Measurements from ENCODE around the gene SDHA. TPM values are rescaled to one million over a fixed set of nuclear protein-coding genes. Genes with fewer than 3 reads are reported as not detected.
"Not testable (repeated sequence)": the region's sequence is repeated elsewhere in the genome, so short reads cannot be mapped to it uniquely, and the experiment has no call there.

Gene SDHA
- total RNA-seq, 1 experiment from 2014 or later: 140 TPM

DNA sequence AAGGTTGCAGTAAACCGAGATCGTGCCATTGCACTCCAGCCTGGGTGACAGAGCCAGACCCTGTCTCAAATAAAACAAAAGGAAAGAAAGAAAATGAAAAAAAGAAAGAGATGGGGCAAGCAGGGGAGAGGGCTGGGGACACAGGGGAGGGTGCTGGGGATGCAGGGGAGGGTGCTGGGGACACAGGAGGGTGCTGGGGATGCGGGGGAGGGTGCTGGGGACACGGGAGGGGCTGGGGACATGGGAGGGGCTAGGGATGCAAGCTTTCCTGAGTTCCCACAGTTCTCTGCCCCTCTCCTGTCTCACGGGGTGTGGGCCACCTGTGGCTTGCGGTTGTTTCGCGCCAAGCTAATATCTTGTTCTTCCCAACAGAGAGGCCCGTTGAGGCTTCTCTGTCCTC lies 60.5 kb downstream of the SDHA start:
- BruUV-seq (replicated peaks): no TSS peak
- no peak for TF ChIP-seq CTCF (IDR thresholded peaks at IDR 0.05; ENCODE audit: insufficient read depth in 1 of 2, low read depth in 1 of 2, low read length in 1 of 2, severe bottlenecking in 1 of 2, unreplicated experiment in 1 of 2)
- intact Hi-C loops (cut with micrococcal nuclease; ENCODE audit: unreplicated experiment): no loop called here
- ChIA-PET CTCF (no interaction called here), POLR2A (no interaction called here)
- Mint-ChIP-seq H3K9me3 (ENCODE audit: unreplicated experiment) (peaks cover 32% of the 10 kb centered on the region), H3K4me3 (ENCODE audit: unreplicated experiment) (no peak overlapping the region), H3K27ac (ENCODE audit: unreplicated experiment) (no peak overlapping the region), H3K36me3 (ENCODE audit: insufficient read depth, unreplicated experiment) (peaks cover 72% of the 10 kb centered on the region), H3K4me1 (ENCODE audit: low read depth, unreplicated experiment) (peaks cover 7% of the 10 kb centered on the region), H3K27me3 (ENCODE audit: insufficient read depth, unreplicated experiment) (no peaks in the 10 kb centered on the region)
- Histone ChIP-seq H3K36me3 (ENCODE audit: control insufficient read depth, insufficient read depth, low read length) (peaks cover 5% of the 10 kb centered on the region; the same call in 1 of the 2 replicates), H3K4me1 (no peaks in the 10 kb centered on the region), H3K27me3 (replicated peaks; ENCODE audit: control insufficient read depth, insufficient read depth, low read length) (no peaks in the 10 kb centered on the region), H3K9me3 (no peaks in the 10 kb centered on the region), H3K4me3 (ENCODE audit: low read depth, low read length) (no peak overlapping the region)
- DNase-seq: no peak

GRCh38 chr5:279051-279665 lies 61.0 kb downstream of the SDHA start:
- H3K9me3 ChIP-seq; H3K4me1 Mint-ChIP-seq (ENCODE audit: low read depth, unreplicated experiment); H3K36me3 ChIP-seq (ENCODE audit: control insufficient read depth, insufficient read depth, low read length); H3K4me3 ChIP-seq (ENCODE audit: low read depth, low read length); intact Hi-C loops (cut with micrococcal nuclease; ENCODE audit: unreplicated experiment); H3K27ac Mint-ChIP-seq (ENCODE audit: unreplicated experiment); CTCF ChIA-PET; H3K27me3 Mint-ChIP-seq (ENCODE audit: insufficient read depth, unreplicated experiment); H3K27me3 ChIP-seq (replicated peaks; ENCODE audit: control insufficient read depth, insufficient read depth, low read length); H3K4me3 Mint-ChIP-seq (ENCODE audit: unreplicated experiment); POLR2A ChIA-PET; BruUV-seq (replicated peaks); H3K4me1 ChIP-seq; DNase-seq: not testable (repeated sequence)
- Mint-ChIP-seq H3K9me3 (ENCODE audit: unreplicated experiment) (peaks cover 32% of the 10 kb centered on the region), H3K36me3 (ENCODE audit: insufficient read depth, unreplicated experiment) (peaks cover 72% of the 10 kb centered on the region)

DNA sequence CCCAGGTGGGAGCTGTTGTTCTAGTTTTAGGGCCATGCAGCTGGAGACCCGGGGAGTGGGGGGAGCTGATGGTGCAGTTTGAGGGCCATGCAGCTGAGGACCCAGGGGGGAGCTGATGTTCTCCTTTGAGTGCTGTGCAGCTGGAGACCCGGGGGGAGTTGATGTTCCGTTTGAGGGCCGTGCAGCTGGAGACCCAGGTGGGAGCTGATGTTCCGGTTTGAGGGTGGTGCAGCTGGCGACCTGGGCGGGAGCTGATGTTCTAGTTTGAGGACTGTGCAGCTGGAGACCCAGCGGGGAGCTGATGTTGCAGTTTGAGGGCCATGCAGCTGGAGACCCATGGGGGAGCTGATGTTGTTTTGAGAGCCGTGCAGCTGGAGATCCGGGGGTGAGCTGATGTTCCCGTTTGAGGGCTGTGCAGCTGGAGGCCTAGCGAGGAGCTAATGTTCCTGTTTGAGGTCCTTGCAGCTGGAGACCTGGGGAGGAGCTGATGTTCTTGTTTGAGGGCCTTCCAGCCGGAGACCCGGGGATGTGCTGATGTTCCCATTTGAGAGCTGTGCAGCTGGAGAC lies 68.0 kb downstream of the SDHA start:
- no peaks in the 10 kb centered on the region for H3K27me3 ChIP-seq (replicated peaks; ENCODE audit: control insufficient read depth, insufficient read depth, low read length)
- H3K4me1 ChIP-seq: no peaks in the 10 kb centered on the region
- ChIA-PET CTCF (no interaction called here), POLR2A (no interaction called here)
- intact Hi-C loops (cut with micrococcal nuclease; ENCODE audit: unreplicated experiment): no loop called here
- Mint-ChIP-seq H3K36me3 (ENCODE audit: insufficient read depth, unreplicated experiment) (peaks cover 63% of the 10 kb centered on the region), H3K4me1 (ENCODE audit: low read depth, unreplicated experiment) (peaks cover 5% of the 10 kb centered on the region), H3K4me3 (ENCODE audit: unreplicated experiment) (no peak overlapping the region), H3K27ac (ENCODE audit: unreplicated experiment) (no peak overlapping the region), H3K9me3 (ENCODE audit: unreplicated experiment) (peaks cover 24% of the 10 kb centered on the region), H3K27me3 (ENCODE audit: insufficient read depth, unreplicated experiment) (no peaks in the 10 kb centered on the region)
- peaks cover 3% of the 10 kb centered on the region; the same call in 1 of the 2 replicates for H3K36me3 ChIP-seq (ENCODE audit: control insufficient read depth, insufficient read depth, low read length)
- no peaks in the 10 kb centered on the region for H3K9me3 ChIP-seq
- BruUV-seq (replicated peaks): no TSS peak
- no peak for DNase-seq
- H3K4me3 ChIP-seq (ENCODE audit: low read depth, low read length): no peak overlapping the region
- no peak for TF ChIP-seq CTCF (IDR thresholded peaks at IDR 0.05; ENCODE audit: insufficient read depth in 1 of 2, low read depth in 1 of 2, low read length in 1 of 2, severe bottlenecking in 1 of 2, unreplicated experiment in 1 of 2)

GRCh38 chr5:290200-290599 lies 72.1 kb downstream of the SDHA start:
- H3K36me3 ChIP-seq (ENCODE audit: control insufficient read depth, insufficient read depth, low read length); H3K27me3 ChIP-seq (replicated peaks; ENCODE audit: control insufficient read depth, insufficient read depth, low read length); CTCF ChIA-PET; intact Hi-C loops (cut with micrococcal nuclease; ENCODE audit: unreplicated experiment); H3K4me1 ChIP-seq; H3K27me3 Mint-ChIP-seq (ENCODE audit: insufficient read depth, unreplicated experiment); H3K27ac Mint-ChIP-seq (ENCODE audit: unreplicated experiment); POLR2A ChIA-PET; H3K4me1 Mint-ChIP-seq (ENCODE audit: low read depth, unreplicated experiment); DNase-seq; BruUV-seq (replicated peaks); H3K9me3 Mint-ChIP-seq (ENCODE audit: unreplicated experiment); H3K9me3 ChIP-seq; H3K4me3 Mint-ChIP-seq (ENCODE audit: unreplicated experiment); H3K4me3 ChIP-seq (ENCODE audit: low read depth, low read length): not testable (repeated sequence)
- H3K36me3 Mint-ChIP-seq (ENCODE audit: insufficient read depth, unreplicated experiment): peaks cover 41% of the 10 kb centered on the region

DNA sequence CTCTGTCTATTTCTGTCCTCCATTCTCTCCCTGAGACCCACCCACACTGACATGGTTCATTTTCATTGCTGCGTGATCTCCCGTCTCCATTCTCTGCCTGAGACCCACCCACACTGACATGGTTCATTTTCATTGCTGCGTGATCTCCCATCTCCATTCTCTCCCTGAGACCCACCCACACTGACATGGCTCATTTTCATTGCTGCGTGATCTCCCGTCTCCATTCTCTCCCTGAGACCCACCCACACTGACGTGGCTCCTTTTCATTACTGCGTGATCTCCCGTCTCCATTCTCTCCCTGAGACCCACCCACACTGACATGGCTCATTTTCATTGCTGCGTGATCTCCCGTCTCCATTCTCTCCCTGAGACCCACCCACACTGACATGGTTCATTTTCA lies 73.2 kb downstream of the SDHA start:
- H3K4me1 ChIP-seq; CTCF ChIA-PET; H3K9me3 ChIP-seq; intact Hi-C loops (cut with micrococcal nuclease; ENCODE audit: unreplicated experiment); H3K9me3 Mint-ChIP-seq (ENCODE audit: unreplicated experiment); H3K27me3 ChIP-seq (replicated peaks; ENCODE audit: control insufficient read depth, insufficient read depth, low read length); H3K4me3 ChIP-seq (ENCODE audit: low read depth, low read length); H3K4me3 Mint-ChIP-seq (ENCODE audit: unreplicated experiment); BruUV-seq (replicated peaks); POLR2A ChIA-PET; H3K4me1 Mint-ChIP-seq (ENCODE audit: low read depth, unreplicated experiment); H3K27me3 Mint-ChIP-seq (ENCODE audit: insufficient read depth, unreplicated experiment); H3K27ac Mint-ChIP-seq (ENCODE audit: unreplicated experiment); H3K36me3 ChIP-seq (ENCODE audit: control insufficient read depth, insufficient read depth, low read length); DNase-seq: not testable (repeated sequence)
- H3K36me3 Mint-ChIP-seq (ENCODE audit: insufficient read depth, unreplicated experiment): peaks cover 33% of the 10 kb centered on the region

DNA sequence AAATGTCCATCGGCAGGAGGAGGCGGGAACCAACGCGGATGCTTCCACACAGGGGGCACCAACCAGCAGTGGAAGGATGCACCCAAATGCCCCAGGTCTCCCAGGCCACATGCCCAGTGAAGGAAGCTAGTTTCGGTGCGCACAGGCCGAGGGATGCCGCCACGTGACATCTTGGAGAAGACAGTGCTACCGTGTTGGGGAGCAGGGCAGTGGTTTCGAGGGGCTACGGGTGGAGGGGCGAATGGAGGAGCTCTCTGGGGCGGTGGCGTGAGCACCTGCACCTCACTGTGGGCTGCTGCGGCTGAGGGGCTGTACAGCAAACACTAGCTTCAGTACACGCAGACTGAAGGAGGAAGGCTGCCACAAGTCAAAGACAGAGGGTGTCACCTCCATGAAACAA lies 76.7 kb downstream of the SDHA start:
- intact Hi-C loops (cut with micrococcal nuclease; ENCODE audit: unreplicated experiment); H3K9me3 Mint-ChIP-seq (ENCODE audit: unreplicated experiment); CTCF ChIA-PET; H3K27me3 Mint-ChIP-seq (ENCODE audit: insufficient read depth, unreplicated experiment); BruUV-seq (replicated peaks); H3K4me3 Mint-ChIP-seq (ENCODE audit: unreplicated experiment); POLR2A ChIA-PET; H3K4me1 Mint-ChIP-seq (ENCODE audit: low read depth, unreplicated experiment); H3K9me3 ChIP-seq; DNase-seq; H3K4me3 ChIP-seq (ENCODE audit: low read depth, low read length); H3K27me3 ChIP-seq (replicated peaks; ENCODE audit: control insufficient read depth, insufficient read depth, low read length); H3K27ac Mint-ChIP-seq (ENCODE audit: unreplicated experiment); H3K36me3 ChIP-seq (ENCODE audit: control insufficient read depth, insufficient read depth, low read length); H3K4me1 ChIP-seq: not testable (repeated sequence)
- peaks cover 34% of the 10 kb centered on the region for H3K36me3 Mint-ChIP-seq (ENCODE audit: insufficient read depth, unreplicated experiment)

All from Caco-2 (cell line).